Large intestine (tissue), 3 donors: ENCODE data around the gene KRIT1. TPM values are rescaled to one million over a fixed set of nuclear protein-coding genes. Genes with fewer than 3 reads are reported as not detected.

Source experiments
- DNase-seq, 2 donors: peaks; one replicate each; pipeline versions ENCODE4 v3.0.0 to v3.0.0-alpha.2; 2013
- H3K27ac ChIP-seq: one replicate; pipeline ENCODE4 v1.5.1; 2013; ENCODE audit warnings: low read length
- H3K27me3 ChIP-seq: 2 replicates; pipeline ENCODE4 v1.6.1; 2013; ENCODE audit warnings: low read length; ENCODE audit not compliant: control insufficient read depth, insufficient read depth
- H3K36me3 ChIP-seq: 2 replicates; pipeline ENCODE4 v1.6.1; 2013; ENCODE audit warnings: low read length; ENCODE audit not compliant: control insufficient read depth, insufficient read depth
- H3K4me1 ChIP-seq: one replicate; pipeline ENCODE4 v1.6.1; 2013; ENCODE audit warnings: low read length; ENCODE audit not compliant: control insufficient read depth, insufficient read depth
- H3K4me3 ChIP-seq: one replicate; pipeline ENCODE4 v1.5.1; 2013; ENCODE audit warnings: low read length
- H3K9me3 ChIP-seq: one replicate; pipeline ENCODE4 v1.6.1; 2013; ENCODE audit warnings: mild to moderate bottlenecking, low read depth, low read length, moderate library complexity; ENCODE audit not compliant: control insufficient read depth
- WGBS: methylation state at CpG from one replicate; pipeline ENCODE4 v1.1.5; 2013; ENCODE audit warnings: low lambda C conversion rate; ENCODE audit not compliant: insufficient coverage; 5-methylcytosine and 5-hydroxymethylcytosine counted together
- polyA plus RNA-seq: library from polyadenylated mRNA; unstranded; fragments of 120-200 nt; gene quantifications from one replicate; pipeline ENCODE4 v1.2.1, GENCODE V29; 2013

Gene KRIT1
- polyA plus RNA-seq, 1 donor = 51.8 TPM

DNA sequence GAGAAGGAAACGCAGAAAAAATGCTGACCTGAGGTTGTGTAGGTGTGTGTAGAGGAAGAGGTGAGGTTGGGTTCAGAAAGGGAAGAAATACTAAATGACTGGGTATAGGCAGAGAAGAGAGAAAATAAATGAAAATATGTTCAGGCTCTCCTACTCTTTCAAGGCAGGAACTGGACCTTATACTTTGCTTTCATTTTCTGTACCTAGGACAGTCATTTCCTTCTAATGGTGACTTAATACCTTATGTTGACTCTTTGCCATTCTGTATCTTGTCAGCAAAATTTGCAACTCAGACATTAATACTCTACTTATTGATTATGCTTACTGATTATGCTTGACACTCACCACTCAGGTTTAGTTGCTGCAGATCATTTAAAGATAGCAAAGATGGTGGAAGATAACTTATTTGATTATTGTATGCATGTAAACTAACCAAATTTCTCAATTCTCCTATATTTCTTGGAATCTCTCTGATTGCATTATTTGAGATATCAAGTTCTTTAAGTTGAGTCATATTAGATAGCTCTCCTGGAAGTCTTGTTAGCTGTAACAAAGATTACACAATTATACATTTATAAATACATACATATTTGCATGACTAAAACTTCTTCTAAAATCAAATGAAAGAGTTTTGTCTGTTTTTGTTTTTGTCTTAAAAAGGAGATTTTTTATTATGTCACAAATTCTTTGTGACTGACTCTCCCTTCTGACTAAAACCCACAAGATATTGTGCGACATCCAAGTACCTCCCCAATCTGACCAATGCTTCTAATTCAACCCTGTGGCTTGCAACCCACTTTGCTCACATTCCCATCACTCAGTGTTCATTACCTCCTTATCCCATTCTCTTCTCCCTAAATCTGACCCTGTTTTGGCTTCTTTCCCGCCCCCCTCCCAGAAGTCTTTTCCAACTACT is 86.8 kb downstream of the KRIT1 start:
- DNase-seq = peak in 1 of 2 donors; percentile 17
- H3K4me3 ChIP-seq = no peak overlapping the region
- no peaks in the 10 kb centered on the region for H3K9me3 ChIP-seq
- H3K36me3 ChIP-seq = no peaks in the 10 kb centered on the region
- no peaks in the 10 kb centered on the region for H3K4me1 ChIP-seq
- WGBS = 91% methylated on average over 3 of the region's 3 CpGs
- H3K27me3 ChIP-seq = no peaks in the 10 kb centered on the region
- H3K27ac ChIP-seq = no peak overlapping the region

DNA sequence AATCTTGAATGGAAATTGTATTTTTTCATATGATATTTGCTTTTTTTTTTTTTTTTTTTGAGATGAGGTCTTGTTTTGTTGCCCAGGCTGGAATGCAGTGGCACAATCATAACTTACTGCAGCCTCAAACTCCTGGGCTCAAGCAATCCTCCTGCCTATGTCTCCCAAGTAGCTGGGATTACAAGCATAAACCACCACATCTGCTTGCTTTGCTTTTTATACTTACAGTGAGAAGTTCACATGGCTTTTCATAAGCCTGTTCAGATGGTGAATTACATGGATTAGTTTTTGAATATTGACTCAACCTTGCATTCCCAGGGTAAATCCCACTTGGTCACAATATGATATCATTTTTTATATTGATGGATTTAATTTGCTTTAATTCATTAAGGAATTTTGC is 88.7 kb downstream of the KRIT1 start:
- Histone ChIP-seq H3K36me3 (no peaks in the 10 kb centered on the region), H3K27ac (no peak overlapping the region), H3K27me3 (no peaks in the 10 kb centered on the region), H3K4me3 (no peak overlapping the region), H3K4me1 (no peaks in the 10 kb centered on the region), H3K9me3 (no peaks in the 10 kb centered on the region)
- DNase-seq = no peak

DNA sequence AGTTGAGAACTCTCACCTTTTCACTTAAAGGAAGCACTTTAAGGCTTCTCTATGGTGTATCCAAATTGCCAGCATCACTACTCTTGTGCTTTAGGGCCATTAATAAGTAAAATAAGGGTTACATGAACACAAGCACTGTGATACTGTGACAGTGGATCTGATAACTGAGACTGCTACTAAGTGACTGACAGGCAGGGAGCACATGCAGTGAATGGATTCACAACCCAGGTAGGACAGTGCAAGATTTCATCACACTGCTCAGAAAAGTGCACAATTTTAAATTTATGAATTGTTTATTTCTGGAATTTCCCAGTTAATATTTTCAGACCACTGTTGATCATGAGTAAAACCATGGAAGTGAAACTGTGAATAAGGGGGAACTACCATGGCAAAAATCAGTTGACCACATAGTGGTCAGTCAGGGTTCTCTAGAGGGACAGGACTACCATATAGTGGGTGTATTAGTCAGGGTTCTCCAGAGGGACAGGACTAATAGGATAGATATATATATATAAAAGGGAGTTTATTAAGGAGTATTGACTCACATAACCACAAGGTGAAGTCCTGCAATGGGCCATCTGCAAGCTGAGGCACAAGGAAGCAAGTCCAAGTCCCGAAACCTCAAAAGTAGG is 90.5 kb downstream of the KRIT1 start:
- Histone ChIP-seq H3K27ac (no peak overlapping the region), H3K36me3 (no peaks in the 10 kb centered on the region), H3K4me3 (no peak overlapping the region), H3K9me3 (no peaks in the 10 kb centered on the region), H3K27me3 (no peaks in the 10 kb centered on the region), H3K4me1 (no peaks in the 10 kb centered on the region)
- DNase-seq = no peak
- WGBS = no CpG with 5 or more reads among the region's 1 CpG

DNA sequence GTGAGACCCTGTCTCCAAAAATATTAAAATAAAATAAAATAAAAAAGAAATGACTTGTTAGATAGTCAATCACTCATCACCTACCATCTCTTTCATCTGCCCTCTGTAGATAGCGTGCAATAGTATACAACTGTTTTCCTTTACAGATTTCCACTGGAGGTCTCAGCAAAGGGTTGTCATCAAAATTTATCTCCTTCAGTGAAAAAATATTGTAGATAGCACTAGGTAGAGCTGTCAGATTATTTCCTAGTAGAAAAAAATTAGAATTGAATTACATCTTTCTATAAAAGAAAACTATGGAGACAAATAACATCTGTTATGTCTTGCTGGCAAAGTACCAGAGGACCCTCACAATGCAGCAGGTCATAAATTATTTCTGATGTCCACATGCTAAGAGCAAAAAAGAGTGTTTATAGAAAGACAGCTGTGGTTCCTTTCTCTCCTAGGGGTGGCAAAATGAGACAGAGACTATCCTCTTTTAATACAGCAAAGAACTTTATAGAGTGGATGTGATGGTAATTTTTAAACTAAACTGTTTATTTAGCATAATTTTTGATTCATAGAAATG is 95.2 kb downstream of the KRIT1 start:
- no peak for DNase-seq
- Histone ChIP-seq H3K4me1 (no peaks in the 10 kb centered on the region), H3K36me3 (no peaks in the 10 kb centered on the region), H3K4me3 (no peak overlapping the region), H3K27ac (no peak overlapping the region), H3K9me3 (no peaks in the 10 kb centered on the region), H3K27me3 (no peaks in the 10 kb centered on the region)
- no CpG with 5 or more reads among the region's 1 CpG for WGBS

GRCh38 chr7:92149736-92150239 is 95.9 kb downstream of the KRIT1 start:
- H3K4me3 ChIP-seq = no peak overlapping the region
- no peaks in the 10 kb centered on the region for H3K4me1 ChIP-seq
- no CpG with 5 or more reads among the region's 5 CpGs for WGBS

More at GRCh38 chr7:92149736-92150239, 95.9 kb downstream of the KRIT1 start:
- DNase-seq = no peak
- Histone ChIP-seq H3K36me3 (no peaks in the 10 kb centered on the region), H3K27me3 (no peaks in the 10 kb centered on the region), H3K27ac (no peak overlapping the region), H3K9me3 (no peaks in the 10 kb centered on the region)

Other genes starting within 250 kb of the KRIT1 start
- 109 TPM for gene CYP51A1, start 111.4 kb downstream of the KRIT1 start, polyA plus RNA-seq
- gene LRRD1, start 66.8 kb downstream of the KRIT1 start, polyA plus RNA-seq = 0.19 TPM
- gene ANKIB1, start 60 bp upstream of the KRIT1 start, polyA plus RNA-seq = 38.2 TPM
- gene GATAD1, start 201.6 kb upstream of the KRIT1 start, polyA plus RNA-seq = 77.0 TPM
- 0.76 TPM for gene ERVW-1, start 232.0 kb upstream of the KRIT1 start, polyA plus RNA-seq